DMS153 (cell line): Measurements from ENCODE around the gene ACAN.

Experiments used
- DNase-seq: peaks from one replicate; lab custom pipeline; 2025; lab: John Stamatoyannopoulos, UW

Gene ACAN

DNA sequence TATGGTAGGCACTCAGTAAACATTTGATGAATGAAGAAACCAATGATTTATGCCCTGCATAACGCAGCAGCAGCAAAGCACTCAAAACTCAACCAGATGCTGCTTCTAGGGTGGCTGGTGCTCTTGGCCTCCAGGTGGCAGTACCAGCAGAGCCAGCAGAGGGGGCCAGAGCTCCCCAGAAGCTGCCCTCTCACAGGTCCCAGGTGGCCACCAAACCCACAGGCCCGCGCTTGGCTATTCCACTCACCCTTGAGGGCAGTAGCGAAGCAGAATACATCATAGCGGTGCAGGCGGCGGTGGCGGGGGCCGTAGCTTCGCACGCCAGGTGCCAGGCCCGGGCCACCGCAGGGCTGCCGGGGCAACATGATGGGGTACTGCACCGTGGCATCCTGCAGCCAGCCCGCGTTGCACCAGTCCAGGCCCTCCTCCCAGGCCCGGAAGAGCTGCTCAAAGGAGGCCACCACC, 75.5 kb downstream of the ACAN start:
- DNase-seq, result peak; percentile 2

DNA sequence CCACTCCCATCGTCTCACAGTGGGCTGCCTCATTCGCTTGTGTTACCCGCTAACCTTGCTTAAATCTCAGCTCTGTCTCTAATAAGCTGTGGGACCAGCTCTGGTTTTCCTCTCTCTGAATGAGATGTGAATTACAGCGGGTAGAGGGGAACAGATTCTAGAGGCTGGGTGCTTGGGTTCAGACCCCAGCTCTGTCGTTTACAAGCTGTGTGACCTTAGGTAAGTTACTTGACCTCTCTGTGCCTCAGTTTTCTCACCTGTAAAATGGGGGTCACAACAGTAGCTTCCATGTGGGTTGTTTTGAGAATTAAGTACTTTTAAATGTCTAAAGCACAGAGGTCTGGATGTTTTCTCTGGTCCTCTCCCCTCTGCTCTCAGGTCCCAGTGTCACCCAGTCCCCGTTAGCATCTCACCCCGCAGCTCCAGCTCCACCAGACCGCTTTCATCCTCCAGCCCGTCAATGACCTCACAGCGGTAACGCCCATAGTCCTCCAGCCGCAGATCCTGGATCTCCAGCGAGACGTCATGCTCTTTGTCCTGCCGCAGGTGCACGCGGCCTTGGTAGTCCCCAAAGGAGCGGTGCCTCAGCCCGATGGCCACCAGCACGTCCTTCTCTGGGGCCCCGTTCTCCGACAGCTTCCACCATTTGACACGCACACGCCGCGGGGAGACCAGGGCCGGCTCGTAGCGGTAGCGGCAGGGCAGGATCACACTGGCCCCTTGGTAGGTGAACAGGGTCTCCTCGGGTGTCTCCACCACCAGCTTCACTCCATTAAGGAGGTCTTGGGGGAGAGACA, 77.9 kb downstream of the ACAN start:
- DNase-seq, result no peak

DNA sequence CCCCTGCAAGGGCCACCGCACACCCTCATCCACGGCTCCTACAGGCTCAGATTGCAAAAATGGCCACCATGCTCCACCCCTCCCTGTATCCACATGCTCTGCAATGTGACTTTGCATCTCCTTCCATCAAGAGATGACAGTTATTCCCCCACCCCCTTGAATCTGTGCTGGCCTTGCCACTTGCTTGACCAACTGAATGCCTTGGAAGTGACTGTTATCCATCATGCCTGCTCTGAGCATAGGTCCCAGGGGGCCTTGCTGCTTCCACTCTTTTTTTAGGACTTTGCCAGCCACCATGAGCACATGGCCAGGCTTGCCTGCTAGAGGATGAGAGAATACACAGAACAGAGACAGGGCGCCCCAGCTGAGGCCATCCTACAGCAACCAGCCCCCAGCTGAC, 78.5 kb downstream of the ACAN start:
- no peak for DNase-seq

DNA sequence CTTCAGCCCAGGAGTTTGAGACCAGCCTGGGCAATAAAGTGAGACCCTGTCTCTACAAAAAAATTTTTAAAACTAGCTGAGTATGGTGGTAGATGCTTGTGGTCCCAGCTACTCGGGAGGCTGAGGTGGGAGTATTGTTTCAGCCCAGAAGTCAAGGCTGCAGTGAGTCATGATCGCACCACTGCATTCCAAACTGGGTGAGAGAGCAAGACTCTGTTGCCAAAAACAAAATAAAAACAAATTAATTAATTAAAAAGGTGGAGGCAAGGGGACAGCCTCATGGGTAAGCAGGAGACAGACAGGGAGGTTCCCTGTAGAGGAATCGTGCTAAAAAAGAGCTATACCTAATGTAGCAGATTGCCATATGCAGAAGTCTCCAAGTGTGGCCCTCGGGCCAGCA, 79.5 kb downstream of the ACAN start:
- no peak for DNase-seq

DNA sequence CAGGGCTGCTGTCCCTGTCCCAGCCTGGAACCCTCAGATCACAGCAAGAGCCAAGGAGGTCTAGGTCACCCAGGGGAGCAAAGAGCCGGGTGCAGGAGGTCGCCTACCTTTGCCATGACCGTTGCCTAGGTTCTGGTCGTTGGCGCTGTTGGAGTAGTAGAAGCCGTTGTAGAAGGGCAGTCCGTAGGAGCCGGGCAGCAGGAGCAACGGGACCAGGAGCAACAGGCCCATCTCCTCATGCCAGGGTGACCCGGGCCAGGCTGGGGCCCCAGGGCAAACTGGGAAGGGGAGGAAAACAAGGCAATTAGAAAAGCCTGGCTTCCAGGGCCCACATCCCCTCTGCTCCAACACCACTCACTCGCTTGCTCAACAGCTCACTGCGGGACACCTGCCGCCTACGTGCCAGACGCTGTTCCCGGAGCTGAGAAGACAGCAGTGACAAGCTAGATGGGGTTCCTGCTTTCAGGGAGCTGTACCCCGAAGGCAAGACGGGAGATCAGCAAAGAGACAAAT, 83.9 kb downstream of the ACAN start:
- no peak for DNase-seq

DNA sequence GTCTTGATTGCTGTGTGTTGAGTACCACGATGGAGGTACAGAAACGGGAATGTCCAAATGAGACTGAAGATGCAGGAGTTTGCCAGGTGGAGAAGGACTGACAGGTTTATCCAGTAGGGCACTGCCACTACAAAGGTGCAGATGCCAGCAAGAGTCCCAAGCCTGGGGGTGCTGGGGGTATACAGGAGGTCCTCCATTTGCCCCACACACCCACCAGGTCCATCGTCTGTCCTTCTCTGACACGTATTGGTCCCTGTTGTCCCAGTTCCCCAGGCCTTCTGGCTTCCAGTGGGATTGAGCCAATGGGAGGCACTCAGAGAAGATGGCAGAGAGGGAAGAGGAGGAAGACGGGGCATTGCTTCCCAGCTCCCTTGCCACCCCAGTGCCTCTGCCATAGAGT, 85.5 kb downstream of the ACAN start:
- no peak for DNase-seq

DNA sequence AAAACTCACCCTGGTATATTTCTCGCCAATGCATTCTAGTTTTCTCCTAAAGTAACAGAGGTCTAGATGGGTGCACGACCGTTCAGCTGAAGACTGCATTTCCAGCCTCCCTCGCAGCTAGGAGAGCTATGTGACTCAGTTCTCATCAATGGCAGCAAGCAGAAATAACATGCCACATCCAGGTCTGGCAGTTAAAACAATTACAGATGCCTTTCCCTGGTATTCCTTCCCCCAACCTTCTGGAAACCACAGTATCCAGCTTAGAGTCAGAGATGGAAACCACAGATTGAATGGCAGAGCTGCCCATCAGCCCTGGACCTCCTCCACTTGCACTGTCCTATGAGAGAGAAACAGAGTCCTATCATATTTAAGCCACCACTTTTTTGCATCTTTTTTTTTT, 87.3 kb downstream of the ACAN start:
- DNase-seq, result no peak

DNA sequence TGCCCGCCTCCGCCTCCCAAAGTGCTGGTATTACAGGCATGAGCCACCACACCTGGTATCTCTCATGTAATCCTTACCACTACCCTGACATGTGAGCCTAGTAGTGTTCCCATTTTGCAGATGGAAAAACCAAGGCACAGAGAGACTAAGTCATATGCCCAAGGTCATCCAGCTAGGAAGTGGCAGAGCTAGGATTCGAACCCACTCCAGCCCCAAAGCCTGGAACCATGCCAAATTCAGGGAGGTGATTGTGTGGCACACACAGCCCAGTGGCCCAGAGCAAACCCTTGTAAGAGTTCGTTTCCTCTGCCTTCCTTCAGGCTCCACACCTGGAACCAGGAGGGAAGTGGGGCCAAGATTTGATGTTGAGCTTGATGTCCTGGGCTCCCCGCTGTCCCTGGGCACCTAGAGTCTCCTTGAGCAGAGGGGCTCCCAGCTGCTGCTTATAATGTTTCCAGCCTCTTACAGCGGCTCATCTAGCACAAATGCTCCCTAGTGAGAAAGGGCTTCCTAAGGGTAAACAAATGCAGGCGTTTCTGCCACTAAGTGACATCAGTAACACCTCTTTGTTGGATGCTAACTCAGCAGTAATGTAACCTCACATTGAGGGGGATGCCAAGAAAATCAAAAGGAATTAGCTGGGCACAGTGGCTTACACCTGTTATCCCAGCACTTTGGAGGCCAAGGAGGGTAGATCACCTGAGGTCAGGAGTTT, 88.5 kb downstream of the ACAN start:
- DNase-seq, result no peak

DNA sequence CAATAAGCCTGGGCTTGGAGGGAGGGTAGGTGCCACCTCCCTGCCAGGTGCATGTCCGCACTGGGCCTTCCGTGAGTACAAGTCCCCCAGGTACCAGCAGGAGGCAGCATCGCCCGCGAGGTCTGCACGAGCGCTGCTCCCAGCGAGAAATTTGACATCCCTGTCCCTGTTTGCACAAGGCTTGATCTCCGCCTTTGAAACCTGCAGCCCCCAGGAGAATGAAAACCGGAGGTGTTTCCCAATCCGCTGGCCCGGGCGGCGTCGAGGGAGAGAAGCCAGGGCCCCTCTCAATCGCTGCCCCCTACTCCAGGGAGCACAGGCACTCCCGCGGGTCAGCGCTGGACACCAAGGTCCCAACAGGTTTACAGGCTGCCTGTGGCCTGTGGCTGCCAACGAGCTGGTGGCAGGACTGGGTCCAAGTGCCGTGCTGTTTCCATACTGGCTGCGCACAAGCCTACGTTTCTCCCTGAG, 91.1 kb downstream of the ACAN start:
- DNase-seq, result no peak

DNA sequence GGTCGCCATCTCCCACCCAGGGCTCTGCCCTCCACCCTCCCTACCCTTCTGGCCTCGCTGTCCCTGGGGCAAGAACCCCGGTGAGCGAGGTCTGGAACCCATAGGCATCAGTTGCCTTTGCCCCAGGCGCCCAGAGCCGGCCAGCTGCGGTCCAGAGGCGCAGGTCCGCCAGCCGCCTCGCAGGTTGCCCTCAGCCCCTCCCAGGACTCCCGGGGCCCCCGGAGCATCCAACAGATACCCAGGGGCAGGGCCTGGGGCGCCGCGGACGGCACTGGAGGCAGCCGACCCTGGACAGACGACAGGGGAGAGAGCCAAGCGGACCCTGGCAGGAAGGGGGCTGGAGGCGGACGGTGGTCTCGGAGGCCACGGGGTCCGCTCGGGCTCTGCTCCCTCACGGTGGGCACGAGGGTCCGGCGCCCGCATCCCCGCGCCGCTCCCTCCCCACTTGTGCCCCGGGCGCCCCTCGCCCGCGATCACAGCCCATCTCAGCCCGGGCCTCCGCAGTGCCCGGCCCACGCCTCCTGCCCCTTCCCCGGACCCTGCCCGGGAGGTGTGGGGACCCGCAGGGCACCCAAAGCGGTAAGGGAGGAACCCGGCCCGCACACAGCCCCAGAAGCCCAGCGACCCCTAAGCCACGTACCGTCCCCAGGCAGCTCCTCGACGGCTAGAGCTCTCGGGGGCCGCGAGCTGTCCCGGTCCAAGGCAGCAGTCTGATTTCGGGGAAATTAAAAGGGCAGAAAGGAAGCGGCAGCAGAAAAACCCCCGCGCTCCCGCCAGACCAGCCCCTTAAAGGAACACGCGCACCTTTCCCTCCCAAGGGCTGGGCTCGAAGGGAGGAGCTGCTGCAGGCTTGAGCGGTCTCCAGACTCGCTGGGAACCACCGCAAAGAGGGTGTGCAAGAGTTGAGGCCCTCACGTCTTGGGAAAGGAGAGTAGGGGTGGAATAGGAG, 91.9 kb downstream of the ACAN start, which contains the start of gene HAPLN3:
Gene HAPLN3 (minus strand): TSS at position 726 of the 949 bp plus-strand sequence. CDS start 8,246 bp downstream, outside the sequence.
- no peak for DNase-seq

DNA sequence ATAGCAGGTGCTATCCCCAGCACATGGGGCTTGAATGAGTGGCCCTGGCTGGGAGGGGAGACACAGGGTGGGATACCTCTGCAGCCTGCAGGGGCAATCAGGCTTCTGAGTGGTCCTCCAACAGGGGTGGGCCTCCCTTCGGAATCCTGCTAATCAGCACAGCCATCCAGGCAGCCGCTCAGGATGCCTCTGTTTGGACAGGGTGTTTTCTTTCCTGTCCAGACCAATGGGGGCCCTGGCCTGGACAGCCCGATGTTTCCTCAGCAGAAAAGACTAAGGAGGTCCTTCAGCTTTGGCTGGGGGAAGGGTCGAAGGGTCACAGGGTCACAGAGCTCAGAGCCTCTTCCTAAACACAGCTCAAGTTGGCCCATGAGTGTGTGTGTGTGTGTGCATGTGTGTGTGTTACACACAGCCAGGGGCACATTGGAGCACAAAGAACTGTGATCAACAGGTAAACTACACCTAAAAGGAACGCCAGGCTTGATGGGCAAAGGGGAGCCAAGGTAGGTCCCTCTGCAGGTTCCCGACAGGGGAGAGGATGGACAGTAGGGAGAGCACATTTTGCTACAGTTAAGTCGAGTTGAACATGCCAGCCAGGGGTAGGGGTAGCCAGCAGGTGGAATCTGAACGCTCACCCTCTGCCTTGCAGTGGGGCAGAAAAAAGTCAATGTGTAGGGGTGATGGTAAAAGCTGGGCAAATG, 93.2 kb downstream of the ACAN start:
- no peak for DNase-seq

DNA sequence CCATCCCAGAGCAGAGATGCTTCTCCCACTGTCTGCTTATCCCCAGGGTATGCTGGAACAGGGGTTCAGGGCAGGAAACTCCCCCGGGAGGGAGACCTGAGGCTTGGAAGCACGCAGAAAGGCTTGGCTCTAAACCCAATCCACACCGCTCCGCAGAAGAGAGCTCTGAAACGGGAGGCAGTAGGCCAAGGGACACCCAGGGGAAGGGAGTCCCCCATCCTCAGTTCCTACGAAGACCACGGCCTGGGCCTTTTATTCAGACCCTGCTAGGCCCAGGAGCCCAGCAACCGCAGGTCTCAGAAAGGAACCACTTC, 93.9 kb downstream of the ACAN start:
- DNase-seq, result no peak

DNA sequence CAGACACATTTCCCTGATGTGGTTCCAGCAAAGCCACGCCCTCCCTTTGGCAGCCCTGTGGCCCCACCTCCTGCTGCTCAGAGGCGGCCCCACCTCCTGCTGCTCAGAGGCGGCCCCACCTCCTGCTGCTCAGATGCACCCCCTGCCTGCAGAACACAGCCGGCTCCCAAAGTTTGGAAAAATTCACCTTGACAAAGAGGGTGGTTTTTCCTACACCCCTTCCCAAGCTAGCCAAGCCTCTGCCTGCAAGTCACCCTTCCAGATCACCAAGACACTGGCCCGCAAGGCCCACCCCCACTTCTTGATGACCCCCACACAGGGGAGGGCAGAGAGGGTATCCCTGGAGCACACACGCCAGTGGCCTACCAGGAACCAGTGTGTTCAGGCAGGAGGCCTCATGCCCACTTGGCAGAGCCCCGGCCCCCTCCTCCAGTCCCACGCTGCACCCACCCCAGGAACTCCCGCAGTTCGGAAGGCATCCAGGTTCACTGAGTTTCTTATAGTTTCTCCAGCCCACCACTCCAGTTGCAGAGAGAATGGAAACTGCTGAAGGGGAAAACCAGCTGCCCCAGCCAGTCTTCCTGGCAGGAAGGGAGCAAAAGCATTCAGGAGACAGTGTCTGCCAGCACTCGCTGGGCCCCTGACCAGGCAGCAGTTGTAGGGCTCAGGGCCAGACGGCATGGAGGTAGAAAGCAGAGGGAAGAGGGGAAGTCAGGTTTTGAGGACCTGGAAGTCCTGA, 94.4 kb downstream of the ACAN start:
- DNase-seq, result peak; percentile 28

DNA sequence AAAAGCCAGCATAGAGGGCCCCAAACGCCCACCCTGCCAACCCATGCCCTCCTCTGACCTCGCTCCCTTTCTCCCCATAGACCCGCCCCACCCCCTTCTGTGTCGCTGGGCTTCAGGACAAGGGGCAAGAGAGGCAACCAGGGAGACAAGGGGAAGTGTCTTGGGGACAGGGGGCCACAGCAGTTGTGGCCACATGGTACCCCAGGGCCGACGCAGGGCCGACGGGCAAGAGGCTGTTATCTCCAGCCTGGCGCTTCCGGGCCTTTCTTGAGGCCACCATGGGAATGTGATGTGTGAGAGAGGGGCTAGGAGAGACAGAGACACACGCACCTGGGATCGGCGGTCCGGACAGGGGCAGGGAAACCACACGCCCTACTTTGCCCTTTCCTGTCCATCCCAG, 95.5 kb downstream of the ACAN start:
- DNase-seq, result no peak

DNA sequence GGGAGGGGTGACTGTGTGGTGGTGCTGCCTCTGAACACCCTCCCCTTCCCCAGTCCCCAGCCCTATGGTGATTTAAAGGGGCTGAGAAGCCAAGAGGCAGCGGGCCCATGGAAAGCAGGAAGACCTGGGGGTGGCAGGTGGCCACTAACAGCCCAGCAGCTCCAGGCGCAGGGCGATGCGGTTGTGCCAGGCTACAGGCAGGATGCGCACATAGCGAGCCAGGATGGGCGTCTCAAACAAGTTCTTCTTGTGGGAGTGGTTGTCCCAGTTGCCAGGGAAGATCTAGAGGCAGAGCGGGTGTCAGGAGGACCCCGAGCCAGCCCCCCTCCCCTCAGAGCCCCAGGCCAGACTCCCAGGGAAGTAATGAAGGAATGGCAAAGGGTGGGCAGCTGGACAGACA, 96.0 kb downstream of the ACAN start:
- DNase-seq, result no peak

DNA sequence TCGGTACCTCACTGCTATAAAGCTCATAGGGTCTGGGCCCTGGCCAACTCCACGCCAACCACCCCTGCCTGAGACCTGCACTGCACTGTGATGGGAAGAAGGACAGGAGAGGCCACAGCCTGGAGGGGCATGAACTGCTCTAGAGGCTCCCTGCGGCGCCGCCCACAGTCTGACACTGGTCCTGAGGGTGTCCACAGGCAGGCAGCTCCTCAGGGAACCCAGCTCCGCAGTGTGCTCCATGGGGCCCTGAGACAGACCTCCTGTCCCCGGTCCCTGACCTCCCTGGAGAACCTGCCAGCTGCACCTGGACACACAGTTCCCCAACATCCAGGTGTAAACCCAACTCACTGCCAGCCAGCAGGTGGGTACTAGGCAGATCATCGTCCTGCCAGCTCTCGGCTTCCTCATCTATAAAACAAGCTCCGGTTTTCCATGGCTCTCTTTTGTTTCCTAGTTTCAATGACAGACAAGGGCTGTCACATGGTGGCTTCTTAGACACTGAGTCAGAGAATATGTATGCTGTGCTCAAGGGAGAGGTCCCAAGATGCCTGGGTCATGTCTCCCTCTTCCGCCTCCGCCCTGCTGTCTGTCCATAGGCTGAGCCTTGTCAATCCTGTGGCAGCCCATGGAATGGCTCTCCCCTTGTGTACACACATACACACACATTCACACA, 97.2 kb downstream of the ACAN start:
- no peak for DNase-seq

DNA sequence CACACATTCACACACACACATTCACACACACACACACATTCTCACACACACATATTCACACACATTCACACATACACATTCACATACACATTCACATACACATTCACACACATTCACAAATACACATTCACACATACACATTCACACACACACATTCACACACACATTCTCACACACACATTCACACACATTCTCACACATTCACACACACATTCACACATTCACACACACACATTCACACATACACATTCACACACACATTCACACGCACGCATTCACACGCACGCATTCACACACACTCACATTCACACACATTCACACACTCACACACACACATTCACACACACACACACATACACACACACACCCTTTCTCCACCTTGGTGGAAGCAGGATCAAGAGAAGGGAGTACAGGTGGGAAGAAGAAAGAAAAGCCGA, 97.8 kb downstream of the ACAN start:
- DNase-seq, result no peak

DNA sequence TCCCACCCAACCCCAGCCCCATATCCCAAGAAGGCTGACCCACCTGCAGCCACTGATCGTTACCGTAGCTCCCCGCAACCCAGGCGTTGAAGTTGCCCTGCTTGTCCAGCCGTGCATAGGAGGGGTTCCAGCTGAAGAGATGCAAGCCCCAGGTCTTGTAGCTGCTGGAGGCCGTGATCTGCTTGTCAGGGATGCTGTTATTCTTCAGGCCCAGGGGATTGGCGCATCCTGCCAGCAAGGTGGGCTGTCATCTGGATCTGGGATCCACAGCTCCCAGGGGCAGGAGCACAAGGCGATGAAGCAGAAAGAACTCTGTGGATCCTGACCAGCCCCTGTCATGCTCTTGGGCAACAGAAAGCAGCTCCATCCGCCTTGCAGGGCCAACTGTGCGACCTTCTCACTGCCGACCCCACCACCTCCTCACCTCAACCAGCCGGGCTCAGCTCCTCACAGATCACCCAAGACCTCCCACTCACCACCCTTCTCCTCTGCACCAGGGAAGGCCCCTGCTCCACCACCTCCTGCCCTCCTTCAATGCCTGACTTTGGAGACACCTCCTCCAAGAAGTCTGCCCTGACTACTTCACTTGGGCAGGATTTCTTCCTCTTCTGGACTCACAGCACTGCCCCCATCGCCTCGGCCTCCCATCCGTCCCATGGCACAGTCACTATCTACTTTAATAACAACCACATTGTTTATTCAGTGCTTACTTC, 98.4 kb downstream of the ACAN start:
- DNase-seq, result no peak

DNA sequence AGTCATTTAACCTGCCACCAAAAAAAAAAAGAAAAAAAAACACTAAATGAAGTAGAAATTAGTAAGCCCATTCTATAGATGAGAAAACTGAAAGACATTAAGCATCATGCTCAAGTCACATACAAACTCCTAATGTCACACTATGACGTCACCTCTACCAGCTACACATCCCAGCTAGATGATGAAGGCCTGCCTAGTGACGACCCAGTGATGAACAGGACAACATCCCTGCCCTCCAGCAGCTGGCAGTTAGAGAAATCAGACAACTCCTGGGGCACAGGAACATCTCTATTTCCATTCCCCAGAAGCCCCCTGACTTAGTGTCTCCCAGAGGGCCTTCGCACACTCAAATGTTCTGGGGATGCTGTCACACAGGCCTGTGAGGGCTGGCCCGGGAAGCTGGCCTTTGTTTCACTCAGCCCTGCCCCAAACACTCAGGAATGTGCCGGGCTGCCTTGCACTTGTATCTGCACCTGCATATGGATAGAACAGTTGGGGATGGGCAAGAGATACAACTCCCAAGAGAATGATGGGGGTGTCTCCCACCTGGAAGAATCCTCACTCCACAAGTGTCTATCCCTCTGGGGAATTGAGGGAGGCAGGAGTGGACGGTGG, 99.1 kb downstream of the ACAN start:
- no peak for DNase-seq
